ENCODE results near the gene PROM1. TPM values are rescaled to one million over a fixed set of nuclear protein-coding genes. Genes with fewer than 3 reads are reported as not detected.

Gene PROM1
- total and polyA plus RNA-seq, 2 of the 4 experiments (the other 2 are of a cell fraction): not detected

DNA sequence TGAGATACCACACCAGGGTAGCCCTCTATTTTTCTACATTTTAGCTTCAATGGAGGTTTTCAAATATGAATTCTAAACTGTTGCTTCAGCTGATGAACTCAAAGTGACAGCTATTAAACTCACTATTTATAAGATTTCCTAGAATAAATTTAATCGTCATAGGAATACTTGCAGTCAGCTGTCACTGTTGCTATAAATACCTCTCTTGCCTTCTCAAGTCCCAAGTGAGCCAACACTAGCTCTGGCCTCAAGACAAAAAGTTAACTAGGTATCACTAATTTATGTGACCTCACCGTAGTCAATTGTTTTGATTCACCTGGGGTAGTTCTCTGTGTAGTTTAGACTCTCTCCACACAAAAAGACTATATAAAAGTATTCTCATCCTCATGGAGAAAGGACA, 34.3 kb upstream of the PROM1 start:
- no CpG with 5 or more reads among the region's 2 CpGs for WGBS, 2 experiments (ENCODE audit: extremely low coverage in 2 of 2, insufficient read length in 1 of 2)
- Histone ChIP-seq H2BK120ac (ENCODE audit: low read depth, low read length) (no peak overlapping the region), H2AFZ (replicated peaks; ENCODE audit: low read length, poor library complexity) (no peak overlapping the region), H3K14ac (replicated peaks; ENCODE audit: low read depth, low read length) (no peak overlapping the region), H3K18ac (ENCODE audit: low read depth, low read length) (no peak overlapping the region), H3K9me3 (ENCODE audit: control insufficient read depth, insufficient read depth, low read length) (no peaks in the 10 kb centered on the region), H3K27me3 (ENCODE audit: control insufficient read depth, insufficient read depth, low read length) (peaks cover 13% of the 10 kb centered on the region), H2BK20ac (ENCODE audit: low read depth, low read length) (no peak overlapping the region), H2AK5ac (ENCODE audit: low read depth, low read length) (no peak overlapping the region), H3K79me1 (ENCODE audit: low read depth in 1 of 2, low read length in 2 of 2) (no peaks in the 10 kb centered on the region), H3K4me1 (ENCODE audit: control insufficient read depth, insufficient read depth, low read length) (no peaks in the 10 kb centered on the region), H2BK15ac (ENCODE audit: low read depth, low read length) (no peak overlapping the region), H4K5ac (ENCODE audit: low read depth, low read length) (no peak overlapping the region), H3K56ac (ENCODE audit: extremely low read depth, insufficient read depth, low read length) (no peak overlapping the region), H3K4ac (ENCODE audit: low read depth, low read length) (no peak overlapping the region), H3K4me3 (ENCODE audit: insufficient read depth, low read depth, low read length) (no peak overlapping the region), H4K8ac (ENCODE audit: low read depth in 2 of 2, low read length in 2 of 2) (no peak overlapping the region), H3K4me2 (ENCODE audit: low read depth, low read length) (no peak overlapping the region), H4K91ac (ENCODE audit: insufficient read depth, low read depth, low read length) (no peak overlapping the region), H2BK5ac (ENCODE audit: low read depth, low read length, poor library complexity, severe bottlenecking) (no peak overlapping the region), H3K36me3 (ENCODE audit: control insufficient read depth, insufficient read depth, low read length) (no peaks in the 10 kb centered on the region), H3K23ac (ENCODE audit: low read depth, low read length) (no peak overlapping the region), H3K9ac (ENCODE audit: low read depth, low read length) (no peak overlapping the region), H2AK9ac (replicated peaks; ENCODE audit: low read depth, low read length, poor library complexity) (no peak overlapping the region), H4K20me1 (ENCODE audit: insufficient read depth, low read length) (no peaks in the 10 kb centered on the region), H3K9me1 (ENCODE audit: insufficient read depth, low read length) (peaks cover 4% of the 10 kb centered on the region; the same call in 1 of the 2 replicates), H3K27ac (ENCODE audit: insufficient read depth, low read length) (no peak overlapping the region)
- intact Hi-C loops (cut with micrococcal nuclease) (no loop called here), dilution Hi-C loops (cut with HindIII; ENCODE audit: low sequenced_read_pairs, unreplicated experiment) (no loop called here), in situ Hi-C loops (cut with MboI; ENCODE audit: low sequenced_read_pairs) (no loop called here)
- ChIA-PET POLR2A (ENCODE audit: unreplicated experiment) (interaction anchor here (0.6 kb wide), 1 partner anchor 12 kb away, joined by 4 read pairs; no protein-coding TSS in a partner anchor), CTCF (no interaction called here)
- DNase-seq (no peak), ATAC-seq (ENCODE audit: low read depth) (no peak)
- TF ChIP-seq, protein P1, sequence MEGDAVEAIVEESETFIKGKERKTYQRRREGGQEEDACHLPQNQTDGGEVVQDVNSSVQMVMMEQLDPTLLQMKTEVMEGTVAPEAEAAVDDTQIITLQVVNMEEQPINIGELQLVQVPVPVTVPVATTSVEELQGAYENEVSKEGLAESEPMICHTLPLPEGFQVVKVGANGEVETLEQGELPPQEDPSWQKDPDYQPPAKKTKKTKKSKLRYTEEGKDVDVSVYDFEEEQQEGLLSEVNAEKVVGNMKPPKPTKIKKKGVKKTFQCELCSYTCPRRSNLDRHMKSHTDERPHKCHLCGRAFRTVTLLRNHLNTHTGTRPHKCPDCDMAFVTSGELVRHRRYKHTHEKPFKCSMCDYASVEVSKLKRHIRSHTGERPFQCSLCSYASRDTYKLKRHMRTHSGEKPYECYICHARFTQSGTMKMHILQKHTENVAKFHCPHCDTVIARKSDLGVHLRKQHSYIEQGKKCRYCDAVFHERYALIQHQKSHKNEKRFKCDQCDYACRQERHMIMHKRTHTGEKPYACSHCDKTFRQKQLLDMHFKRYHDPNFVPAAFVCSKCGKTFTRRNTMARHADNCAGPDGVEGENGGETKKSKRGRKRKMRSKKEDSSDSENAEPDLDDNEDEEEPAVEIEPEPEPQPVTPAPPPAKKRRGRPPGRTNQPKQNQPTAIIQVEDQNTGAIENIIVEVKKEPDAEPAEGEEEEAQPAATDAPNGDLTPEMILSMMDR (conservative IDR thresholded peaks at IDR 0.05; ENCODE audit: low read depth, low read length): no peak
- TF ChIP-seq RCOR1 (IDR thresholded peaks at IDR 0.05; ENCODE audit: insufficient replicate concordance, low read length) (no peak), POLR2A (IDR thresholded peaks at IDR 0.05; ENCODE audit: low read depth, low read length) (no peak), NFE2L2 (IDR thresholded peaks at IDR 0.05; ENCODE audit: low read depth, low read length) (no peak), SMC3 (IDR thresholded peaks at IDR 0.05; ENCODE audit: low read depth, low read length) (no peak), MAFK (IDR thresholded peaks at IDR 0.05; ENCODE audit: low read depth, low read length) (no peak), MXI1 (IDR thresholded peaks at IDR 0.05; ENCODE audit: borderline replicate concordance, low read depth, low read length) (no peak), CEBPB (IDR thresholded peaks at IDR 0.05; ENCODE audit: low read depth, low read length) (no peak)
- TF ChIP-seq, protein P2, sequence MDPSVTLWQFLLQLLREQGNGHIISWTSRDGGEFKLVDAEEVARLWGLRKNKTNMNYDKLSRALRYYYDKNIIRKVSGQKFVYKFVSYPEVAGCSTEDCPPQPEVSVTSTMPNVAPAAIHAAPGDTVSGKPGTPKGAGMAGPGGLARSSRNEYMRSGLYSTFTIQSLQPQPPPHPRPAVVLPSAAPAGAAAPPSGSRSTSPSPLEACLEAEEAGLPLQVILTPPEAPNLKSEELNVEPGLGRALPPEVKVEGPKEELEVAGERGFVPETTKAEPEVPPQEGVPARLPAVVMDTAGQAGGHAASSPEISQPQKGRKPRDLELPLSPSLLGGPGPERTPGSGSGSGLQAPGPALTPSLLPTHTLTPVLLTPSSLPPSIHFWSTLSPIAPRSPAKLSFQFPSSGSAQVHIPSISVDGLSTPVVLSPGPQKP (IDR thresholded peaks at IDR 0.05; ENCODE audit: borderline replicate concordance, low read depth, low read length): no peak
- BruUV-seq (replicated peaks): no TSS peak
